Measurements from ENCODE around the gene NCOA6. TPM values are rescaled to one million over a fixed set of nuclear protein-coding genes. Genes with fewer than 3 reads are reported as not detected.

Gene NCOA6
- total RNA-seq, 4 donors from 2014 or later = 3.1 to 39.2 (median 10.5) TPM

- peak overlapping the region; percentile 88 to 93 for H3K27ac ChIP-seq
- TF ChIP-seq POLR2A (IDR thresholded peaks at IDR 0.05) = peak in 1 of 2 donors; percentile 41
- TF ChIP-seq CTCF (IDR thresholded peaks at IDR 0.05) = no peak
Observed at GRCh38 chr20:34709044-34709830, 116.2 kb downstream of the NCOA6 start.

DNA sequence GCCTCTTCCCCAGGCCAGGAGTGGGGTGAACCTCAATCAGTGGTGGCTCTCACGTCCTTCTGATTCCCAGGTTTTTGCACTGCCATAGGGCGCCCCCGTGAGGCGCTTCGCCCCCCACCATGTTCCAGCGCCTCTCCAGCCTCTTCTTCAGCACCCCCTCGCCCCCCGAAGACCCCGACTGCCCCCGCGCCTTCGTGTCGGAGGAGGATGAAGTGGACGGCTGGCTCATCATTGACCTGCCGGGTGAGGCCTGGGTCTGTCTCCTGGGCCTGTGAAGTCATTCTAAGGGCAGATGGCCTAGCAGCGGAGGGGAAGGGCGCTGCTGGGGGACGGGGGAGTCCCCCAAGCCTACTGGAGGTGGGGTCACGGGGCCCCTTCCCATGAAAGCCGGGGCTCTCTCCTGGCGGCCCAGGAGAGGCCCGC, 116.8 kb downstream of the NCOA6 start:
- DNase-seq = peak; percentile 60 to 70
- TF ChIP-seq CTCF (IDR thresholded peaks at IDR 0.05) (peak; percentile 25 to 70 (median 56)), POLR2A (IDR thresholded peaks at IDR 0.05) (no peak)
- Histone ChIP-seq H3K36me3 (no peaks in the 10 kb centered on the region), H3K27me3 (no peaks in the 10 kb centered on the region), H3K4me1 (no peaks in the 10 kb centered on the region), H3K27ac (peak overlapping the region; percentile 88 to 93), H3K4me3 (peak overlapping the region; percentile 53 to 59), H3K9me3 (no peaks in the 10 kb centered on the region)
- intact Hi-C loops (cut with DNase I; ENCODE audit: low total_unique reads) = no loop called here

More at GRCh38 chr20:34709044-34709830, 116.2 kb downstream of the NCOA6 start:
- peak; percentile 92 for DNase-seq
- Histone ChIP-seq H3K4me1 (no peaks in the 10 kb centered on the region), H3K27me3 (no peaks in the 10 kb centered on the region), H3K9me3 (no peaks in the 10 kb centered on the region), H3K36me3 (no peaks in the 10 kb centered on the region), H3K4me3 (peak overlapping the region; percentile 53 to 59)
- intact Hi-C loops (cut with DNase I; ENCODE audit: low total_unique reads) = no loop called here

DNA sequence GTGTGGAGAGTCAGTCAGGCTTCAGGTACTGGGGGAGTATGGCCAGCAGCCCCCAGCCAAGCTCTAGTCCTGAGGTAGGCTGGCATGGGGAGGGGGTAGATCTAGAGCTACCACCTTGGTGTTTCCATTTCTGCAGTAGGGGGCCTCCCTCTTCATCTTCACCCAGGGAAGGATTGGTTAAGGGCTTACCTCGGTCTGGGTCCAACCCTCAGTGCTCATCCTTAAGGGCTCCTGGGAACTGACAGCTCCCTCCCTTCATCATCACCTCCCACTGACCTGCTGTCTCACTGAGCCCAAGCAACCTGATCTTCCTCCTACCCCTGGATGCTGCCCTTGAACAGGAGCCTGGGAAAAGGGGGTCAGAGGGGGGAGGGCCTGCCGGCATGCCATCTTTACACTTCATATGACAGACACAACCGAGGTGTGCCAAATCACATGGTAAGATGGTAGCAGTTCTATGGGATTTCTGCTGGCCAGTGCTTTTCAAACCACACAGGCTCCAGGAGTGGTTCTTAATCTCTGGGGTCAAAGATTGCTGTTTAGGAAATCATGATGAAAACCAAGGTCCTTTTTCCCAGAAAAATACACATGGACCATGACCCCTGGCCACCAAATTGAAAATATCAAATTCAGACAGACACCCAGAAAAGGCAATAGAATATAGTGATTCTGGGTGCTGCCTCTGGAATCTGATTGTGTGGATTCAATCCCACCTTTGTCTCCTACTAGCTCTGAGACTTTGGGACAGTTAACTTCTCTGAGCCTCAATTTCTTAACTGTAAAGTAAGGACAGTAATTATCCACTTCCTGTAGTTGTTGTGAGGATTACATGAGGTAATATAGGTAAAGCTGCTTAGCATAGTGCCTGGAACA, 118.3 kb downstream of the NCOA6 start:
- intact Hi-C loops (cut with DNase I; ENCODE audit: low total_unique reads) = no loop called here
- no peaks in the 10 kb centered on the region for H3K36me3 ChIP-seq
- no peak overlapping the region for H3K27ac ChIP-seq
- H3K4me3 ChIP-seq = no peak overlapping the region
- H3K9me3 ChIP-seq = no peaks in the 10 kb centered on the region
- DNase-seq = no peak
- no peaks in the 10 kb centered on the region for H3K27me3 ChIP-seq
- no peaks in the 10 kb centered on the region for H3K4me1 ChIP-seq
- TF ChIP-seq CTCF (IDR thresholded peaks at IDR 0.05) (no peak), POLR2A (IDR thresholded peaks at IDR 0.05) (no peak)

- no peaks in the 10 kb centered on the region for H3K9me3 ChIP-seq
- H3K36me3 ChIP-seq = no peaks in the 10 kb centered on the region
- DNase-seq = no peak
- TF ChIP-seq CTCF (IDR thresholded peaks at IDR 0.05) (no peak), POLR2A (IDR thresholded peaks at IDR 0.05) (no peak)
- H3K4me1 ChIP-seq = no peaks in the 10 kb centered on the region
- no peak overlapping the region for H3K4me3 ChIP-seq
- intact Hi-C loops (cut with DNase I; ENCODE audit: low total_unique reads) = no loop called here
- peak overlapping the region in 1 of 2 donors; percentile 4 for H3K27ac ChIP-seq
- H3K27me3 ChIP-seq = no peaks in the 10 kb centered on the region
Observed at GRCh38 chr20:34706302-34706875, 119.1 kb downstream of the NCOA6 start.

Measured in uterus (tissue), 4 donors.